A673 (cell line): Measurements from ENCODE around the gene TTLL1. TPM values are rescaled to one million over a fixed set of nuclear protein-coding genes. Genes with fewer than 3 reads are reported as not detected.

Experiments
- BruUV-seq: library from RNA; stranded (reverse); fragments of 400-500 nt; replicated peaks from 2 replicates; lab custom pipeline; 2021; lab: Mats Ljungman, UMichigan
- CTCF ChIA-PET: fragments of 300-600 bp; sonication (Branson Sonifier 250); formaldehyde crosslinking; loops from one replicate; lab custom pipeline; 2022; ENCODE audit warnings: antibody characterized with exemption; lab: Charles Lee
- POLR2A ChIA-PET: fragments of 300-600 bp; sonication (Branson Sonifier 250); formaldehyde crosslinking; loops from one replicate; lab custom pipeline; 2022; ENCODE audit warnings: antibody characterized with exemption; ENCODE audit not compliant: low non-redundant PET; lab: Charles Lee
- DNase-seq: peaks from one replicate; pipeline ENCODE4 v3.0.0-alpha.2; 2015; ENCODE audit warnings: low spot score
- H3K27ac ChIP-seq: fragments of 200-600 bp; sonication (generic); 2 replicates; pipeline ENCODE4 v1.5.1; 2016; ENCODE audit warnings: mixed run types, low read depth, mild to moderate bottlenecking, mixed read lengths, antibody characterized with exemption, low read length; ENCODE audit not compliant: poor library complexity, severe bottlenecking
- H3K27me3 ChIP-seq: fragments of 200-600 bp; sonication (generic); replicated peaks from 2 replicates; pipeline ENCODE4 v1.6.1; 2017; ENCODE audit warnings: mixed run types, low read depth, mild to moderate bottlenecking, mixed read lengths, antibody characterized with exemption, low read length; ENCODE audit not compliant: insufficient read depth, poor library complexity
- H3K36me3 ChIP-seq: fragments of 200-600 bp; sonication (generic); 2 replicates; pipeline ENCODE4 v1.6.1; 2016; ENCODE audit warnings: mixed run types, mild to moderate bottlenecking, mixed read lengths, antibody characterized with exemption, low read length; ENCODE audit not compliant: insufficient read depth, poor library complexity, severe bottlenecking
- H3K4me1 ChIP-seq: fragments of 200-600 bp; sonication (generic); 2 replicates; pipeline ENCODE4 v1.6.1; 2017; ENCODE audit warnings: mixed run types, mild to moderate bottlenecking, mixed read lengths, antibody characterized with exemption, low read length; ENCODE audit not compliant: insufficient read depth, poor library complexity, severe bottlenecking
- H3K4me3 ChIP-seq: fragments of 200-600 bp; sonication (generic); 2 replicates; pipeline ENCODE4 v1.5.1; 2016; ENCODE audit warnings: low read depth, mixed run types, mild to moderate bottlenecking, mixed read lengths, low read length; ENCODE audit not compliant: poor library complexity, severe bottlenecking
- H3K9me3 ChIP-seq: fragments of 200-600 bp; sonication (generic); 2 replicates; pipeline ENCODE4 v1.6.1; 2016; ENCODE audit warnings: mixed run types, low read depth, mild to moderate bottlenecking, mixed read lengths, antibody characterized with exemption, low read length; ENCODE audit not compliant: poor library complexity, severe bottlenecking
- EZH2 ChIP-seq: fragments of 200-600 bp; sonication (generic); IDR thresholded peaks from 2 replicates; pipeline ENCODE4 v1.6.1; 2017; ENCODE audit warnings: borderline replicate concordance, low read depth, mild to moderate bottlenecking, mixed read lengths, antibody characterized with exemption, low read length; ENCODE audit not compliant: poor library complexity, severe bottlenecking
- intact Hi-C: fragments of 100-400 bp; cut with micrococcal nuclease; formaldehyde crosslinking; loops from one replicate; pipeline ENCODE4 v1.10.0; 2022; ENCODE audit not compliant: unreplicated experiment
- total RNA-seq: library from RNA; stranded (reverse); gene quantifications from 2 replicates; pipeline ENCODE4 v1.2.3, GENCODE V29; 2021
- TF ChIP-seq, protein P1 (sequence below): fragments of 300-800, 200-600 bp; sonication (generic); conservative IDR thresholded peaks from 2 replicates; pipeline ENCODE4 v1.5.1; 2017; ENCODE audit warnings: low read depth, mild to moderate bottlenecking, antibody characterized with exemption, low read length, moderate library complexity, mixed read lengths

The TTLL1 gene
- total RNA-seq, 1 experiment from 2014 or later = 6.4 TPM

DNA sequence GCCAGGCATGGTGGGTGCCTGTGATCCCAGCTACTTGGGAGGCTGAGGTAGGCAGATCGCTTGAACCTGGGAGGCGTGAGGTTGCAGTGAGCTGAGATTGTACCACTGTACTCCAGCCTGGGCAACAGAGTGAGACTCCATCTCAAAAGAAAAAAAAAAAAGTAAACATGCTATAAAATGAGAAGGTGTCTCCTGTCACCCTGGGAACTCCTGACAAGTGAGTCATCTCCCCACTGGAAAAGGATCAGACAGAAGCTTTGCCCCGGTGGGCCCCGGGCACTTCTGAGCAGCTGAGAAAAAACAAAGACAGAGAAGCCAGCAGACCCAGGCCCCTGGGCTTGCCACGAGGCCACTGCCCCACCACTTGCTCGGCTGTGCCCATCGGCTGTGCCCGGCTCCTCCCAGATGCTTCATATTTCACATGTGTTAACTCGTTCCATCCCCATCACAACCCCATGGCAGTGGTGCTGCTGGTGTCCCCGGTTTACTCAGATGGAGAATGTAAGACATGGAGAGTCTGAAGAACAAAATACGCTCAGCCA lies 22.3 kb downstream of the TTLL1 start:
- intact Hi-C loops = no loop called here
- ChIA-PET POLR2A (no interaction called here), CTCF (no interaction called here)
- Histone ChIP-seq H3K27ac (no peak overlapping the region), H3K9me3 (no peaks in the 10 kb centered on the region), H3K36me3 (no peaks in the 10 kb centered on the region), H3K4me1 (no peaks in the 10 kb centered on the region), H3K27me3 (no peaks in the 10 kb centered on the region), H3K4me3 (no peak overlapping the region)
- no peak for TF ChIP-seq EZH2
- TF ChIP-seq, protein P1, sequence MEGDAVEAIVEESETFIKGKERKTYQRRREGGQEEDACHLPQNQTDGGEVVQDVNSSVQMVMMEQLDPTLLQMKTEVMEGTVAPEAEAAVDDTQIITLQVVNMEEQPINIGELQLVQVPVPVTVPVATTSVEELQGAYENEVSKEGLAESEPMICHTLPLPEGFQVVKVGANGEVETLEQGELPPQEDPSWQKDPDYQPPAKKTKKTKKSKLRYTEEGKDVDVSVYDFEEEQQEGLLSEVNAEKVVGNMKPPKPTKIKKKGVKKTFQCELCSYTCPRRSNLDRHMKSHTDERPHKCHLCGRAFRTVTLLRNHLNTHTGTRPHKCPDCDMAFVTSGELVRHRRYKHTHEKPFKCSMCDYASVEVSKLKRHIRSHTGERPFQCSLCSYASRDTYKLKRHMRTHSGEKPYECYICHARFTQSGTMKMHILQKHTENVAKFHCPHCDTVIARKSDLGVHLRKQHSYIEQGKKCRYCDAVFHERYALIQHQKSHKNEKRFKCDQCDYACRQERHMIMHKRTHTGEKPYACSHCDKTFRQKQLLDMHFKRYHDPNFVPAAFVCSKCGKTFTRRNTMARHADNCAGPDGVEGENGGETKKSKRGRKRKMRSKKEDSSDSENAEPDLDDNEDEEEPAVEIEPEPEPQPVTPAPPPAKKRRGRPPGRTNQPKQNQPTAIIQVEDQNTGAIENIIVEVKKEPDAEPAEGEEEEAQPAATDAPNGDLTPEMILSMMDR = no peak
- BruUV-seq = no TSS peak
- no peak for DNase-seq

- POLR2A ChIA-PET = no interaction called here
Measured at GRCh38 chr22:43066134-43066533, 23.1 kb downstream of the TTLL1 start.

DNA sequence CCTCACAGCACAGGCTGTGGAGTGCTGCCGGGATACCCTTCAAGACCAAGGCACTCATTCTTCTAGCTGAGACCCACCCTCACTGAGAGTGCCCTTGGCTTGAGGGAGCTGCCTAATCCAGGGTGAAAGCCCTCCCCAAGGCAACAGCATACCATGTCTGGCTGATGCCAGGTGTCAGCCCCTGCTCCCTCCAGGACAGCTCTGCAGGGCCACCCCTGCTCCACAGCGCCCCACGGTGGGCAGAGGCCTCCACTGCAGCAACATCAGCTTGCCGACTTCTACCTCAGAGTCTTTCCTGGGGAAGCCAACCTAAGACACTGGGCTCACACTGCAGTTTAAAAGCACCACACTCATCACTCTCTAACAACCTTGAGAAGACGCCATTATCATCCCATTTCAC lies 29.0 kb downstream of the TTLL1 start:
- DNase-seq = peak; percentile 55
- H3K27me3 ChIP-seq = no peaks in the 10 kb centered on the region
- no peaks in the 10 kb centered on the region for H3K9me3 ChIP-seq
- H3K27ac ChIP-seq = no peak overlapping the region
- no peaks in the 10 kb centered on the region for H3K36me3 ChIP-seq
- no peak overlapping the region for H3K4me3 ChIP-seq
- BruUV-seq = no TSS peak
- TF ChIP-seq, protein P1 = peak; percentile 90
- no peak for TF ChIP-seq EZH2
- no peaks in the 10 kb centered on the region for H3K4me1 ChIP-seq
- CTCF ChIA-PET = interaction anchor here (0.6 to 0.9 kb wide), 3 partner anchors 8 to 221 kb away, joined by 3 to 4 read pairs (median 3); no protein-coding TSS in a partner anchor
- intact Hi-C loops = loop anchor here (1.0 kb wide), 1 partner anchor 280 kb away; no protein-coding TSS in a partner anchor
- POLR2A ChIA-PET = no interaction called here

More at GRCh38 chr22:43066134-43066533, 23.1 kb downstream of the TTLL1 start:
- BruUV-seq = no TSS peak
- CTCF ChIA-PET = no interaction called here
- Histone ChIP-seq H3K9me3 (no peaks in the 10 kb centered on the region), H3K4me3 (no peak overlapping the region), H3K27ac (no peak overlapping the region), H3K27me3 (no peaks in the 10 kb centered on the region), H3K4me1 (no peaks in the 10 kb centered on the region), H3K36me3 (no peaks in the 10 kb centered on the region)
- no peak for DNase-seq
- intact Hi-C loops = no loop called here
- no peak for TF ChIP-seq EZH2
- TF ChIP-seq, protein P1 = no peak
